ENCODE measurements around the gene ZNF653. TPM values are rescaled to one million over a fixed set of nuclear protein-coding genes. Genes with fewer than 3 reads are reported as not detected.
A peak's percentile ranks its signal among the peaks of the same experiment; 100 is the strongest.

The ZNF653 gene
- total RNA-seq, 1 donor from 2014 or later: 19.4 TPM

- intact Hi-C loops (cut with micrococcal nuclease): loop anchor here (5.0 kb wide), 1 partner anchor 81 kb away; no protein-coding TSS in a partner anchor
- no peaks in the 10 kb centered on the region for H3K27me3 Mint-ChIP-seq (ENCODE audit: low read depth)
Observed at GRCh38 chr19:11506101-11506555, 489 bp upstream of the ZNF653 start.

GRCh38 chr19:11505032-11505503, 571 bp downstream of the ZNF653 start:
- Mint-ChIP-seq H3K4me3 (ENCODE audit: low read depth) (peak overlapping the region; percentile 85), H3K27me3 (ENCODE audit: low read depth) (no peaks in the 10 kb centered on the region), H3K9me3 (no peaks in the 10 kb centered on the region), H3K4me1 (ENCODE audit: low read depth) (peaks cover 12% of the 10 kb centered on the region), H3K36me3 (ENCODE audit: low read depth) (peaks cover 11% of the 10 kb centered on the region), H3K27ac (peak overlapping the region; percentile 80)
- DNase-seq (ENCODE audit: low spot score): peak; percentile 95
- intact Hi-C loops (cut with micrococcal nuclease): loop anchor here (1.0 to 5.0 kb wide), 4 partner anchors 23 to 82 kb away; partner anchors contain the start of genes ECSIT, ODAD3 and PRKCSH

More at GRCh38 chr19:11506101-11506555, 489 bp upstream of the ZNF653 start:
- no peaks in the 10 kb centered on the region for H3K9me3 Mint-ChIP-seq
- peaks cover 21% of the 10 kb centered on the region for H3K36me3 Mint-ChIP-seq (ENCODE audit: low read depth)
- H3K27ac Mint-ChIP-seq: peak overlapping the region; percentile 90
- H3K4me1 Mint-ChIP-seq (ENCODE audit: low read depth): peaks cover 12% of the 10 kb centered on the region
- peak overlapping the region; percentile 89 for H3K4me3 Mint-ChIP-seq (ENCODE audit: low read depth)
- no peak for DNase-seq (ENCODE audit: low spot score)

- Mint-ChIP-seq H3K27me3 (ENCODE audit: low read depth) (no peaks in the 10 kb centered on the region), H3K27ac (peak overlapping the region; percentile 80), H3K9me3 (no peaks in the 10 kb centered on the region), H3K4me1 (ENCODE audit: low read depth) (peaks cover 12% of the 10 kb centered on the region), H3K36me3 (ENCODE audit: low read depth) (peaks cover 11% of the 10 kb centered on the region), H3K4me3 (ENCODE audit: low read depth) (peak overlapping the region; percentile 85)
- DNase-seq (ENCODE audit: low spot score): no peak
- intact Hi-C loops (cut with micrococcal nuclease): loop anchor here (1.0 to 5.0 kb wide), 4 partner anchors 22 to 83 kb away; partner anchors contain the start of genes ECSIT, ODAD3 and PRKCSH
Observed at GRCh38 chr19:11504502-11505031, 1.1 kb downstream of the ZNF653 start.

- intact Hi-C loops (cut with micrococcal nuclease): no loop called here
- no peak overlapping the region for H3K4me3 Mint-ChIP-seq (ENCODE audit: low read depth)
- peaks cover 9% of the 10 kb centered on the region for H3K4me1 Mint-ChIP-seq (ENCODE audit: low read depth)
- H3K36me3 Mint-ChIP-seq (ENCODE audit: low read depth): peaks cover 7% of the 10 kb centered on the region
- no peak for DNase-seq (ENCODE audit: low spot score)
- no peak overlapping the region for H3K27ac Mint-ChIP-seq
- no peaks in the 10 kb centered on the region for H3K9me3 Mint-ChIP-seq
- H3K27me3 Mint-ChIP-seq (ENCODE audit: low read depth): no peaks in the 10 kb centered on the region
Observed at GRCh38 chr19:11499890-11500420, 5.7 kb downstream of the ZNF653 start.

- peaks cover 7% of the 10 kb centered on the region for H3K36me3 Mint-ChIP-seq (ENCODE audit: low read depth)
Observed at GRCh38 chr19:11499220-11499726, 6.4 kb downstream of the ZNF653 start.

GRCh38 chr19:11496391-11497163, 9.1 kb downstream of the ZNF653 start:
- H3K9me3 Mint-ChIP-seq: no peaks in the 10 kb centered on the region
- no peaks in the 10 kb centered on the region for H3K4me1 Mint-ChIP-seq (ENCODE audit: low read depth)
- no peaks in the 10 kb centered on the region for H3K27me3 Mint-ChIP-seq (ENCODE audit: low read depth)
- H3K36me3 Mint-ChIP-seq (ENCODE audit: low read depth): peaks cover 12% of the 10 kb centered on the region
- H3K4me3 Mint-ChIP-seq (ENCODE audit: low read depth): no peak overlapping the region
- no peak overlapping the region for H3K27ac Mint-ChIP-seq
- peak; percentile 39 for DNase-seq (ENCODE audit: low spot score)
- intact Hi-C loops (cut with micrococcal nuclease): no loop called here

More at GRCh38 chr19:11499220-11499726, 6.4 kb downstream of the ZNF653 start:
- peaks cover 2% of the 10 kb centered on the region for H3K4me1 Mint-ChIP-seq (ENCODE audit: low read depth)
- no peaks in the 10 kb centered on the region for H3K9me3 Mint-ChIP-seq
- DNase-seq (ENCODE audit: low spot score): no peak
- H3K4me3 Mint-ChIP-seq (ENCODE audit: low read depth): no peak overlapping the region
- no peak overlapping the region for H3K27ac Mint-ChIP-seq
- intact Hi-C loops (cut with micrococcal nuclease): no loop called here
- no peaks in the 10 kb centered on the region for H3K27me3 Mint-ChIP-seq (ENCODE audit: low read depth)

- H3K4me1 Mint-ChIP-seq (ENCODE audit: low read depth): no peaks in the 10 kb centered on the region
- H3K27ac Mint-ChIP-seq: no peak overlapping the region
- peaks cover 12% of the 10 kb centered on the region for H3K36me3 Mint-ChIP-seq (ENCODE audit: low read depth)
- H3K27me3 Mint-ChIP-seq (ENCODE audit: low read depth): no peaks in the 10 kb centered on the region
- intact Hi-C loops (cut with micrococcal nuclease): no loop called here
- H3K9me3 Mint-ChIP-seq: no peaks in the 10 kb centered on the region
- DNase-seq (ENCODE audit: low spot score): no peak
- no peak overlapping the region for H3K4me3 Mint-ChIP-seq (ENCODE audit: low read depth)
Observed at GRCh38 chr19:11495885-11496284, 9.8 kb downstream of the ZNF653 start.

- H3K36me3 Mint-ChIP-seq (ENCODE audit: low read depth): peaks cover 16% of the 10 kb centered on the region
- no peaks in the 10 kb centered on the region for H3K9me3 Mint-ChIP-seq
- no peak overlapping the region for H3K27ac Mint-ChIP-seq
- intact Hi-C loops (cut with micrococcal nuclease): no loop called here
- H3K4me3 Mint-ChIP-seq (ENCODE audit: low read depth): no peak overlapping the region
- no peak for DNase-seq (ENCODE audit: low spot score)
- H3K4me1 Mint-ChIP-seq (ENCODE audit: low read depth): no peaks in the 10 kb centered on the region
- no peaks in the 10 kb centered on the region for H3K27me3 Mint-ChIP-seq (ENCODE audit: low read depth)
Observed at GRCh38 chr19:11495481-11495880, 10.2 kb downstream of the ZNF653 start.

- peaks cover 20% of the 10 kb centered on the region for H3K36me3 Mint-ChIP-seq (ENCODE audit: low read depth)
- no peak for DNase-seq (ENCODE audit: low spot score)
- H3K27ac Mint-ChIP-seq: no peak overlapping the region
- no peaks in the 10 kb centered on the region for H3K27me3 Mint-ChIP-seq (ENCODE audit: low read depth)
- no peaks in the 10 kb centered on the region for H3K4me1 Mint-ChIP-seq (ENCODE audit: low read depth)
- no peak overlapping the region for H3K4me3 Mint-ChIP-seq (ENCODE audit: low read depth)
- no peaks in the 10 kb centered on the region for H3K9me3 Mint-ChIP-seq
- intact Hi-C loops (cut with micrococcal nuclease): no loop called here
Observed at GRCh38 chr19:11494634-11495285, 10.9 kb downstream of the ZNF653 start.

GRCh38 chr19:11489378-11489777, 16.3 kb downstream of the ZNF653 start:
- no peaks in the 10 kb centered on the region for H3K4me1 Mint-ChIP-seq (ENCODE audit: low read depth)
- no peak overlapping the region for H3K4me3 Mint-ChIP-seq (ENCODE audit: low read depth)
- H3K27ac Mint-ChIP-seq: no peak overlapping the region
- DNase-seq (ENCODE audit: low spot score): no peak
- no peaks in the 10 kb centered on the region for H3K9me3 Mint-ChIP-seq
- H3K27me3 Mint-ChIP-seq (ENCODE audit: low read depth): no peaks in the 10 kb centered on the region
- H3K36me3 Mint-ChIP-seq (ENCODE audit: low read depth): peaks cover 18% of the 10 kb centered on the region
- intact Hi-C loops (cut with micrococcal nuclease): no loop called here

- Mint-ChIP-seq H3K4me1 (ENCODE audit: low read depth) (peaks cover 7% of the 10 kb centered on the region), H3K27ac (no peak overlapping the region)
Observed at GRCh38 chr19:11486661-11487503, 18.8 kb downstream of the ZNF653 start.

More at GRCh38 chr19:11486661-11487503, 18.8 kb downstream of the ZNF653 start:
- H3K4me3 Mint-ChIP-seq (ENCODE audit: low read depth): no peak overlapping the region
- DNase-seq (ENCODE audit: low spot score): no peak
- peaks cover under 1% of the 10 kb centered on the region for H3K27me3 Mint-ChIP-seq (ENCODE audit: low read depth)
- intact Hi-C loops (cut with micrococcal nuclease): no loop called here
- H3K9me3 Mint-ChIP-seq: no peaks in the 10 kb centered on the region
- H3K36me3 Mint-ChIP-seq (ENCODE audit: low read depth): peaks cover 18% of the 10 kb centered on the region
